OCI-LY3 (cell line): ENCODE measurements around the gene BRICD5.

Experiments used
- CTCF ChIP-seq: fragments of 200-600, 300-600 bp; sonication (generic); IDR thresholded peaks from 2 replicates; pipeline ENCODE4 v1.5.1; 2014; ENCODE audit warnings: antibody characterized with exemption, low read length, low read depth
- EZH2phosphoT487 ChIP-seq: fragments of 200-600 bp; shearing (Covaris generic); IDR thresholded peaks from 2 replicates; pipeline ENCODE4 v1.6.1; 2018; ENCODE audit warnings: antibody characterized with exemption, mixed run types, low read depth

GRCh38 chr16:2208772-2209171, 1.9 kb downstream of the BRICD5 start:
- no peak for TF ChIP-seq CTCF
- no peak for TF ChIP-seq EZH2phosphoT487
